ENCODE data around the gene NFS1. TPM values are rescaled to one million over a fixed set of nuclear protein-coding genes. Genes with fewer than 3 reads are reported as not detected.
A peak's percentile ranks its signal among the peaks of the same experiment; 100 is the strongest.

Gene NFS1
- total RNA-seq, 2 experiments from 2014 or later = 10.6 to 11.5 TPM

- H3K27ac ChIP-seq (ENCODE audit: low read depth in 1 of 2, low read length in 2 of 2) = no peak overlapping the region
- CTCF ChIA-PET = interaction anchor here (1.2 to 1.5 kb wide), 2 partner anchors 34 to 52 kb away, joined by 3 to 5 read pairs; no protein-coding TSS in a partner anchor
- no peak overlapping the region for H3K27ac Mint-ChIP-seq
- H3K4me3 Mint-ChIP-seq = no peak overlapping the region
- no peaks in the 10 kb centered on the region for H3K9me3 ChIP-seq (ENCODE audit: control insufficient read depth in 1 of 2, insufficient read depth in 1 of 2, low read length in 2 of 2)
- H3K36me3 Mint-ChIP-seq (ENCODE audit: low read depth) = peaks cover 45% of the 10 kb centered on the region
- H3K4me1 ChIP-seq (ENCODE audit: insufficient read depth, low read length) = peaks cover 24% of the 10 kb centered on the region
- peaks cover 47% of the 10 kb centered on the region for H3K36me3 ChIP-seq (ENCODE audit: insufficient read depth, low read length)
- peaks cover 58% of the 10 kb centered on the region for H3K4me1 Mint-ChIP-seq (ENCODE audit: low read depth)
- no peaks in the 10 kb centered on the region for H3K9me3 Mint-ChIP-seq
- POLR2A ChIA-PET = interaction anchor here (2.6 kb wide), 1 partner anchor 11 kb away, joined by 15 read pairs; the partner anchor contains the start of genes CPNE1 and RBM12
- DNase-seq (no peak), ATAC-seq (ENCODE audit: poor library complexity) (no peak)
- no peak for TF ChIP-seq CTCF (IDR thresholded peaks at IDR 0.05)
- no peaks in the 10 kb centered on the region for H3K27me3 ChIP-seq (ENCODE audit: control insufficient read depth in 1 of 2, insufficient read depth in 2 of 2, low read length in 2 of 2)
- no peak overlapping the region for H3K4me3 ChIP-seq (ENCODE audit: low read length)
- no peaks in the 10 kb centered on the region for H3K27me3 Mint-ChIP-seq
- intact Hi-C loops (cut with DNase I, micrococcal nuclease) = no loop called here
Observed at GRCh38 chr20:35653430-35653734, 45.8 kb downstream of the NFS1 start.

GRCh38 chr20:35652641-35653429 lies 46.3 kb downstream of the NFS1 start:
- H3K9me3 Mint-ChIP-seq = no peaks in the 10 kb centered on the region
- H3K27me3 Mint-ChIP-seq = no peaks in the 10 kb centered on the region
- CTCF ChIA-PET = interaction anchor here (0.5 to 1.5 kb wide), 3 partner anchors 34 to 684 kb away, joined by 3 to 5 read pairs (median 3); no protein-coding TSS in a partner anchor
- H3K4me1 Mint-ChIP-seq (ENCODE audit: low read depth) = peaks cover 58% of the 10 kb centered on the region
- peak overlapping the region; percentile 40 for H3K27ac Mint-ChIP-seq
- intact Hi-C loops (cut with DNase I, micrococcal nuclease) = no loop called here
- TF ChIP-seq CTCF (IDR thresholded peaks at IDR 0.05) = no peak
- H3K9me3 ChIP-seq (ENCODE audit: control insufficient read depth in 1 of 2, insufficient read depth in 1 of 2, low read length in 2 of 2) = no peaks in the 10 kb centered on the region
- H3K4me3 ChIP-seq (ENCODE audit: low read length) = no peak overlapping the region
- ATAC-seq (ENCODE audit: poor library complexity) (no peak), DNase-seq (no peak)
- no peak overlapping the region for H3K27ac ChIP-seq (ENCODE audit: low read depth in 1 of 2, low read length in 2 of 2)
- peaks cover 21% of the 10 kb centered on the region for H3K4me1 ChIP-seq (ENCODE audit: insufficient read depth, low read length)
- H3K4me3 Mint-ChIP-seq = no peak overlapping the region
- no peaks in the 10 kb centered on the region for H3K27me3 ChIP-seq (ENCODE audit: control insufficient read depth in 1 of 2, insufficient read depth in 2 of 2, low read length in 2 of 2)
- H3K36me3 ChIP-seq (ENCODE audit: insufficient read depth, low read length) = peaks cover 47% of the 10 kb centered on the region
- peaks cover 47% of the 10 kb centered on the region for H3K36me3 Mint-ChIP-seq (ENCODE audit: low read depth)
- POLR2A ChIA-PET = interaction anchor here (0.9 to 2.6 kb wide), 3 partner anchors 8 to 11 kb away, joined by 4 to 15 read pairs (median 6); partner anchors contain the start of genes CPNE1 and RBM12

- intact Hi-C loops (cut with DNase I, micrococcal nuclease) = no loop called here
- Mint-ChIP-seq H3K27me3 (no peaks in the 10 kb centered on the region), H3K4me1 (ENCODE audit: low read depth) (peaks cover 55% of the 10 kb centered on the region), H3K36me3 (ENCODE audit: low read depth) (peaks cover 41% of the 10 kb centered on the region), H3K27ac (peak overlapping the region; percentile 40), H3K9me3 (no peaks in the 10 kb centered on the region), H3K4me3 (no peak overlapping the region)
- Histone ChIP-seq H3K36me3 (ENCODE audit: insufficient read depth, low read length) (peaks cover 47% of the 10 kb centered on the region), H3K27me3 (ENCODE audit: control insufficient read depth in 1 of 2, insufficient read depth in 2 of 2, low read length in 2 of 2) (no peaks in the 10 kb centered on the region), H3K4me1 (ENCODE audit: insufficient read depth, low read length) (peaks cover 20% of the 10 kb centered on the region), H3K9me3 (ENCODE audit: control insufficient read depth in 1 of 2, insufficient read depth in 1 of 2, low read length in 2 of 2) (no peaks in the 10 kb centered on the region), H3K27ac (ENCODE audit: low read depth in 1 of 2, low read length in 2 of 2) (no peak overlapping the region), H3K4me3 (ENCODE audit: low read length) (no peak overlapping the region)
- POLR2A ChIA-PET = interaction anchor here (0.9 to 2.6 kb wide), 3 partner anchors 9 to 12 kb away, joined by 4 to 15 read pairs (median 6); partner anchors contain the start of genes CPNE1 and RBM12
- TF ChIP-seq CTCF (IDR thresholded peaks at IDR 0.05) = no peak
- CTCF ChIA-PET = interaction anchor here (0.5 kb wide), 1 partner anchor 683 kb away, joined by 3 read pairs; no protein-coding TSS in a partner anchor
- DNase-seq (no peak), ATAC-seq (ENCODE audit: poor library complexity) (no peak)
Observed at GRCh38 chr20:35651958-35652357, 47.2 kb downstream of the NFS1 start.
